ENCODE data around the gene MAEA.

The MAEA gene

DNA sequence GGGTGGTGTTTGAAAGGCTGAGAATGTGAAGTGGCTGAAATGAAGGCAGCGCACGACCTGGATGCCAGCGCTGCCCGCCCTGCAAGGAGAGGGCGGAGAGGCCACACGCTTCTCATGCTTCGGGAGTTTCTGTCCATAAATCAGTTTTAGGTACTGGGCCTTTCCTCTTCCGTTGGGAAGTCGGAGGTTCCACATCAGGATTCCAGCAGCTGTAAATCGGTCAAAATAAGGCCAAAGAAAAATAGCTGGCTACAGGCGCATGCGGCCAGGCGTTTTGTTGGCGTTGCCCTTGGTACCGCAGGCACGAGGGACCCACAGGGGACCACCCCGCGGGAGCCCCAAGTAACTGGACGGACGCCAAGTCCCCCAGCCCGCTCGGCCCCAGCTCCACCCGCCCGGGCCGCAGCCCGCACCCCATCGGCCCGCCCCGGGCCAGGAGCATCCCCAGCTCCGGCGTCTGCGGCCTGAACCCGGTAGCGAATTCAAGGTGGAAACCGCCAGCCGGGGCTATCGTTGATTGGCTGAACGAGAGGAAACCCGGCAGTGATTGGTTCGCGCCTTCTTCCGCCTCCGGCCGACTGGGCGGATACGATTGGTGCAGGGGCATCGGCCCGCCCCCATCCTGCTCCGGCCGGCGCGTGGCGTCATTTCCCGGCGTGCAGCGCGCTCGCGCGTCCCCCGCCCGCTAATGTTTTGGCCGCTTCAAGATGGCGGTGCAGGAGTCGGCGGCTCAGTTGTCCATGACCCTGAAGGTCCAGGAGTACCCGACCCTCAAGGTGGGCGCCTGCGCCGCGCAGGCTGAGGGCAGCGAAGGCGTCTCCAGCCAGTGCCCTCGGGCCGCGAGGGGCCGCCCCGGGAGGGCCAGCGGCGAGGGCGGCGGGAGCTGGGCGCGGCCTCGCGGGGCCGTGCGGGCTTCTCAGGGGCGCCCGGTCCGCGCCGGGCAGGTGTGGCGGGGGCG lies at the start of gene MAEA:
Gene MAEA (plus strand): TSS at position 685 of the 958 bp plus-strand sequence. CDS start 23 bp downstream, at position 708.
- DNase-seq, result peak; percentile 37

DNA sequence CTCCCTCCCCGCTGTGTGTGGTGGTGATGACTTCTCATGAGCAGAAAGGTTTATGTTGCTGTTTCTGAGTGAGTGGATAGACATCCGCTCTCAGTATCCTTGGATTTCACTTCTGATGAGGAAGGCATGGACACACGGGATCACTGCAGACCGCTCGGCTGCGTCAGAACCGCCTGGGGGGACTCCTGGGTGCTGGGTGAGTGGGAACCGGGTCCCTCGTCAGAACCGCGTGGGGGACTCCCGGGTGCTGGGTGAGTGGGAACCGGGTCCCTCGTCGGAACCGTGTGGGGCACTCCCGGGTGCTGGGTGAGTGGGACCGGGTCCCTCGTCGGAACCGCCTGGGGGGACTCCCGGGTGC lies 49.8 kb upstream of the MAEA start:
- no peak for DNase-seq

- DNase-seq, result no peak
Observed at GRCh38 chr4:1240721-1241465, 48.8 kb upstream of the MAEA start.

DNA sequence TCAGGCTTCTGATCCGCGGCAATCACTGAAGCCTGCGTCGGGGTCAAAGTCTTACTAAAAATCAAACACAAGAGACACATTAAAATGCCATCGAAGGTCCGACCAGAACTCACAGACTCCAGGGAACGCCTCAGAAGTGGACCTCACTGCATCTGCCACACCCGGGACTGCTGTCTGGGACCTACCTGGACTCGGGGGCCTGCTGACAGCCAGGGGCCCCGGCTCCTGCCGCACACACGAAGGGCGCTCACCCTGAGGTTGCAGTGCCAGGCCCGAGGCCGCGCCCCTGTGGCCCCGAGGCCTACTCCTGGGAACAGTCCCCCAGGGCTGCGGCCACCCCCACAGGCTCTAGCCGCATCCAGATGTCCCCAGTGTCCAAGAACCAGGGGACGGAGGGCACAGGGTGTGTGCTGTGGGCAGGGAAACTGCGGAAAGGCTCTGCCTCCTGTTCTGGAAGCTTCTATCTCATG lies 48.2 kb upstream of the MAEA start:
- no peak for DNase-seq

GRCh38 chr4:1241936-1242505 lies 47.7 kb upstream of the MAEA start:
- no peak for DNase-seq

DNA sequence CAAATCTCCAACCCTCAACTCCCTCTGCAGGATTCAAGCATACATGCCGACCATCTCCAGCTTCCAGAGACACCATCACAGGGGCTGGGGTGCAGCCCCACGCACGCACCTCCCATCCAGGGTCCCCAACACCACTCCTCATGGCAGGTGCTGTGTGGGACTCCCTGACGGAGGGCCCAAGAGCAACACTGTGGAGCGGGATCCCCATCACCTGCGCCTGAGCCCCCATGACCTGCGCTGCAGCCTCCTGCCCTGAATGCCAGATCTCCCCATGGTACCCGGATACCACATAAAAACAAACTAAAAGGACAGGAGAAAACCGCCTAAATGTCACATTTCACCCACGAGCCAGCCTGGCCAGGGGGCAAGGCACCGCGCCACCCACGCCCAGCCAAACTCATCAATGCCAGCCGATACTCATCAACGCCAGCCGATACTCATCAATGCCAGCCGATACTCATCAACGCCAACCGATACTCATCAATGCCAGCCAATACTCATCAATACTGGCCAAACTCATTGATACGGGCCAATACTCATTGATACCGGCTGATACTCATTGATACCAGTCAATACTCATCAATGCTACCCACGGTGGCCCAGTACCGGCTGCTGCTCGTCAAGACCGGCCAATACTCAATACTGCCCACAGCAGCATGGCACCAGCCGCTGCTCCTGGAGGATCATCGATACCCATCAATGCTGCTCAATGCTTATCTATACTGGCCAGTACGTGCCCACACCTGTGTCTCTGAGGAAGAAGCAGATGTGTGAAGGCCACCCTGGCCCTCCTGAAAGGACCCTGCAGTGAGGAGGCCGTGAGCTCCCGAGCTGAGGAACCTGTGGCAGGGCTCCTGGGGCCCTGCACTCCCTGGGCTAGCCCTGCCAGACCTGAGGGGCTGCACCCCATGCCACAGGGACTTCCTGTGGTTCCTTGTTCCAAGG lies 46.9 kb upstream of the MAEA start:
- no peak for DNase-seq

DNA sequence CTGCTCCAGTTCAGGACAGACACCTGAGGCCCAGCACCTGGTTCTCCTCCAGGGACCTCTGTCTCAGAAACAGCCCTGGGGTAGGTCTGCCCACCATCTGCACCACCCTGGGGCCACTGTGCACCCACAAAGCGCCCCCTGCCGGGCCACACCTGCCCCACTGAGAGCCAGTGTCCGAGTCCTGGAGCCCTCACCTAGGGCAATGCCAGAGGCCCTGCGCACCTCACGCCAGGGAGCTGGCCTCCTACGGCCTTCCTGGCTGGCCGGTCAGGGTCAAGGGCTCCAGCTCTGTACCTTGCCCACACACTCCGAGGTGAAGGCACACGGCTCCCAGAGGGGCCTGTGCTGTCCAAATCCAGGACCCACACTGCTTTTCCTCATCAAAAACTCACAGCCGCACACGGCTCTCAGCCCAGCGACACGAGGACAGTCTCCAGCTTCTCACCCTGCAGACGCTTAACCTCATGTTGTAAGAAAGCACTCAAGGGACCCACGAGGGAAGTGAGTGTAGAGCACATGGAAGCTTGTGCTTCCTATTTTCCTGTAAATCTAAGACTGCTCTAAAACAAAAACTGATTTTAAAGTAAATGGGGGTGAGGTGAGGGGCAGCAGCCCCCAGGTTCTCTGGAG lies 46.1 kb upstream of the MAEA start:
- no peak for DNase-seq

- no peak for DNase-seq
Observed at GRCh38 chr4:1244081-1244977, 45.4 kb upstream of the MAEA start.

DNA sequence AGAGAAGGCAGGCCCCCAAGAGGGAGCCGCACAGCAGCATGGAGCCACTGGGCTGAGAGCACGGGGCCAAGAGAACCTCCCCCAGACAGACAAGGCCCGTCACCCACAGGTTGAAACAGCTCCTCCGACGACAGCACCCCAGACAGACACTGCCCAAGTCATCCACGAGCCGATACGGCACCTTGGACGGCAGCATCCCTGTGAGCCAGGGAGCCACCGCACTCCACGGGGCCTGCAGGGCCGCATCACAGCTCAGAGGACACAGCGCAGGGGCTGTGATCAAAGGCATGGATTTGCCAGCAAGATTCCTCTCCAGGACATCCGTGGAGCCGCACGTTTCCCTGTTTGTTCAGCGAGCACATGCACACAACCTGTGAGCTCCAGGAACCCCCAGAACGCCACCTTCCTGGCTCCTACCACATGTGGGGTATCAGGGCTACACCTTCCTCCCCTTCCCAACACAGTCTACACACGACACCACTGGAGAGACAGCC lies 44.7 kb upstream of the MAEA start:
- DNase-seq, result no peak

GRCh38 chr4:1245481-1246051 lies 44.1 kb upstream of the MAEA start:
- no peak for DNase-seq

GRCh38 chr4:1246111-1246881 lies 43.4 kb upstream of the MAEA start:
- DNase-seq, result no peak

DNA sequence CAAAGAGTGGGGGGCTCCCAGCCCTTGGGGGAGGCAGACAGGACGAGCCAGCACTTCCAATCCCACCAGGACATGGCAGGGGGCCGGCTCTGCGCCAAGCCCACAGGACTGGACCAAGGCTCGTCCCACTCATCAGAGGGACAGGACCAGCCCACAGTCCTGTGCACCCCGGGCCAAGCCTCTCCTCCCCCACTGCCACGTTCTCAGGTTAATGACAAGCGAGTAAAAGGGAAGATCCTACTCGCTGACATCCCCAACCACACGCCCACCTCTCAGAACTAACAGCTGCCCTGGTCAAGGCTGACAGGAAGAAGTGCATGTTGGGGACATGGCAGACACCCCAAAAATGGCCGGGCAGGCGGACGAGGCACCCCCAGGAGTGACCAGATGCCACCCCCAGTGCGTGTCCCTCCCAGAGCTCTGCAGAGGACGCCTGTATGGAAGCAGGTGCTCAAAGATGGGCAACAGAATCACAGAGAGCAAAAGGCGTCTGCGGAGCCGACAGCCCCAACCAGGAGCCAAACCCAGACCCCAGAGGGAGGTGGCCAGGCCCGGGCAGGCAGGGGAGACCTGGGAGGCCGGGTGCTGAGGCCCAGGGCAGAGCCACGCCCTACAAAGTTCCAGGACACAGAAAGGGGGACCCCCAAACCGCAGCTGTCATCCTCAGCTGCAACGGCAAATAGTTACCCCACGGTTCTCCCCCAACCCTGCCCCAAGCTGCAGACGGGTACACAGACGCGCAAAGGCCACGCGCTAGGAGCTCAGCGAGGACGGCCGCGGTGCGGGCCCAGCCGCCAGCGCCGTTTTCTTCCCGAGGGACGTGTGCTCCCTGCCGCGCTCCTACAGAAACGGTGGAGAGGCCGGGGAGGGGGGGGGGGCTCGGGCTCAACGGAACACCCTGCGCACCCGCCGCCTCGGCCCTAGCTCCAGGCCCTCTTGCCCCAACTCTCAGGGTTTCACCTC lies 42.5 kb upstream of the MAEA start:
- no peak for DNase-seq

GRCh38 chr4:1247864-1248244 lies 41.8 kb upstream of the MAEA start:
- DNase-seq, result no peak

DNA sequence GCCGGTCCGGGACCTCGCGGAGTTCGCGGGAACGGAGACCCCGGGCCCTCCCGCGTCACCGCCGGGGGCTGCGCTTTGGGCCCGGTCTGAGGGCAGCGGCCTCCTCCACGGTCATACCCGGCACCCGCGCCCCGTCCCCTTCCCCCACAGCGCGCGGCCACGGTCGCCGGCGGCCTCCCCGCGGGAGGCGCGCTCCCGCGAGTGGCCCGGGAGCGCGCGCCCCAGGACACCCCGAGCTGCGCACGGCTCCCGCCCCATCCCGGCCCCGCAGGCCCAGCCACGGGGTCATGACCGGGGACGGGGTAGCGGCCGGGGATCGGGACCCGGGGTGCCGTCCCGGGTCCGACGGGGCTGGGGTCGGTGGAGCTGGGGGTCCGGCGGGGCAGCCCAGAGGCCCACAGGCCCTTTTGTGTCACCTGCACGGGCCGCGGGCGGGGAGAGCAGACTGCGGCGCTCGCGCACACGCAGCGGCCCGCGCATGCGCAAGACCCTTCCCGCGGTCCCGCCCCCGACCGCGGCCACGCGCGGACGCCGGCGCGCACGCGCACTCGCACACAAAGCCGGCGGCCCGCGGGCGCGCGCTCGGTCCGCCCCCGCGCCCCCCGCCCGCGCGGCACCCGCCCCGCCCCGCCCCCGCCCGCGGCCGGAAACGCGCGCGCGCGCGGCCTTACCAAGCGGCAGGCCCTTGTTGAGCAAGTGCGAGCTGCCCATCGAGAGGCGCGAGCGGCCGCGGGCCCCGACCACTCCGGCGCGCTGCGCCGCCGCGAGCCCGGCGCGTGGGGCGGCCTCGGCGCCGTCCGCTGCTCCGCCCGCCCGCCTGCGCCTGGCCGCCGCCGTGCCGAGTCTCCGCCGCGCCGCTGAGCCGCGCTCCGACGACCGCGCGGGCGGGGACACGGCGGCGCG lies 41.2 kb upstream of the MAEA start, which contains the start of gene CTBP1:
Gene CTBP1 (minus strand): TSS at position 886 of the 903 bp plus-strand sequence. CDS start 7,799 bp downstream, outside the sequence.
- peak; percentile 0 for DNase-seq

GRCh38 chr4:1249148-1249730 lies 40.5 kb upstream of the MAEA start:
- DNase-seq, result no peak

DNA sequence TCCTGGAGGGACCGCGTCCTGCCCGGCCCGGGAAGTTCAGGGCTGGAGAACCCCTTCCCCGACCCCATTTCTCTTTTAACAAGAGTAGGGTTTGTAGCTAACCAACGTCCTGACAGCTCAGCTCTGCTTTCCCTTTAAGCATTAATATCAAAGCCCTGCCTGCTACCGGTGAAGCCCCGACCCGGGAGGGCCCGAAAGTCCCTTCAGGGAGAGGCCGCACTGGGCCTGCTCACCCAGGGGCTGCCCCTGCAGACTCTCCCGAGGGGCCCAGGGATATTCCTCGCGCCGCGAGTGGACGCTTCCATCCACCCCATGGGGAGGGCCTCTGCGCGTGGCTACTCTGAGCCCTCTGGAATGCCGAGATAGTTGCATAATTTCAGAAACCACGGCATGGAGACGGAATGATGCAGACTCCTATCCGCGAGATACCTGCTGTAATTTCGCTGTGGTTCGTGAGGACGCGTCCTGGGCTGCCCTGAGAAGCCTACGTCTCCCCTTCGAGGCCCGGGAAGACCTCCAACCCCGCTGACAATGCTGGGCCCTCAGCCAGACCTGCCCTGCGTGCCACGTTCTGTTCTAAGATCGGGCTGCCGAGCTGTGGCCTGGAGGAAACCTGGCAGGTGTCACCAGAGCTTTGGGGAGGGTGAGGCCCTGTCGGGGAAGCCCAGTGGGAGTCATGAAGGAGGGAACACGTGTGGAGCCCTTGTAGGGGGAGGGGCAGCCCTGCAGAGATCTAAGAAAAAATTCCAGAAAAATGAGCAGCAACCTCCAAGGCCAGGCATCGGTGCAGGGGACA lies 39.8 kb upstream of the MAEA start:
- no peak for DNase-seq

All from NCI-H748 treated with DMSO at 0.1 percent for 48 hours (cell line).